ENCODE data around the gene RET. TPM values are rescaled to one million over a fixed set of nuclear protein-coding genes. Genes with fewer than 3 reads are reported as not detected.

The RET gene
- total RNA-seq, 1 experiment from 2014 or later = not detected

GRCh38 chr10:43115881-43116595, 39.2 kb downstream of the RET start:
- H3K9me3 Mint-ChIP-seq (ENCODE audit: unreplicated experiment) = no peaks in the 10 kb centered on the region
- no peaks in the 10 kb centered on the region for H3K4me1 Mint-ChIP-seq (ENCODE audit: insufficient read depth, unreplicated experiment)
- TF ChIP-seq, protein P1, sequence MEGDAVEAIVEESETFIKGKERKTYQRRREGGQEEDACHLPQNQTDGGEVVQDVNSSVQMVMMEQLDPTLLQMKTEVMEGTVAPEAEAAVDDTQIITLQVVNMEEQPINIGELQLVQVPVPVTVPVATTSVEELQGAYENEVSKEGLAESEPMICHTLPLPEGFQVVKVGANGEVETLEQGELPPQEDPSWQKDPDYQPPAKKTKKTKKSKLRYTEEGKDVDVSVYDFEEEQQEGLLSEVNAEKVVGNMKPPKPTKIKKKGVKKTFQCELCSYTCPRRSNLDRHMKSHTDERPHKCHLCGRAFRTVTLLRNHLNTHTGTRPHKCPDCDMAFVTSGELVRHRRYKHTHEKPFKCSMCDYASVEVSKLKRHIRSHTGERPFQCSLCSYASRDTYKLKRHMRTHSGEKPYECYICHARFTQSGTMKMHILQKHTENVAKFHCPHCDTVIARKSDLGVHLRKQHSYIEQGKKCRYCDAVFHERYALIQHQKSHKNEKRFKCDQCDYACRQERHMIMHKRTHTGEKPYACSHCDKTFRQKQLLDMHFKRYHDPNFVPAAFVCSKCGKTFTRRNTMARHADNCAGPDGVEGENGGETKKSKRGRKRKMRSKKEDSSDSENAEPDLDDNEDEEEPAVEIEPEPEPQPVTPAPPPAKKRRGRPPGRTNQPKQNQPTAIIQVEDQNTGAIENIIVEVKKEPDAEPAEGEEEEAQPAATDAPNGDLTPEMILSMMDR (IDR thresholded peaks at IDR 0.05; ENCODE audit: unreplicated experiment) = no peak
- BruUV-seq (replicated peaks) = no TSS peak
- H3K36me3 Mint-ChIP-seq (ENCODE audit: insufficient read depth, unreplicated experiment) = no peaks in the 10 kb centered on the region
- POLR2A ChIA-PET = no interaction called here
- intact Hi-C loops (cut with micrococcal nuclease) = no loop called here
- no peak overlapping the region for H3K27ac Mint-ChIP-seq (ENCODE audit: low read depth, unreplicated experiment)
- CTCF ChIA-PET = interaction anchor here (1.0 to 1.6 kb wide), 2 partner anchors 10 to 58 kb away, joined by 3 read pairs; no protein-coding TSS in a partner anchor
- H3K4me3 Mint-ChIP-seq (ENCODE audit: unreplicated experiment) = no peak overlapping the region
- no peak for DNase-seq (ENCODE audit: unreplicated experiment)
- H3K27me3 Mint-ChIP-seq (ENCODE audit: insufficient read depth, unreplicated experiment) = no peaks in the 10 kb centered on the region

GRCh38 chr10:43116596-43116995, 39.7 kb downstream of the RET start:
- CTCF ChIA-PET = no interaction called here
- H3K27me3 Mint-ChIP-seq (ENCODE audit: insufficient read depth, unreplicated experiment) = no peaks in the 10 kb centered on the region

GRCh38 chr10:43117031-43117776, 40.3 kb downstream of the RET start:
- ChIA-PET CTCF (no interaction called here), POLR2A (no interaction called here)
- DNase-seq (ENCODE audit: unreplicated experiment) = no peak
- Mint-ChIP-seq H3K27me3 (ENCODE audit: insufficient read depth, unreplicated experiment) (no peaks in the 10 kb centered on the region), H3K9me3 (ENCODE audit: unreplicated experiment) (no peaks in the 10 kb centered on the region), H3K4me1 (ENCODE audit: insufficient read depth, unreplicated experiment) (no peaks in the 10 kb centered on the region), H3K36me3 (ENCODE audit: insufficient read depth, unreplicated experiment) (no peaks in the 10 kb centered on the region), H3K27ac (ENCODE audit: low read depth, unreplicated experiment) (no peak overlapping the region), H3K4me3 (ENCODE audit: unreplicated experiment) (no peak overlapping the region)
- TF ChIP-seq, protein P1 (IDR thresholded peaks at IDR 0.05; ENCODE audit: unreplicated experiment) = no peak
- no TSS peak for BruUV-seq (replicated peaks)
- intact Hi-C loops (cut with micrococcal nuclease) = no loop called here

More at GRCh38 chr10:43116596-43116995, 39.7 kb downstream of the RET start:
- no peak for DNase-seq (ENCODE audit: unreplicated experiment)
- Mint-ChIP-seq H3K9me3 (ENCODE audit: unreplicated experiment) (no peaks in the 10 kb centered on the region), H3K27ac (ENCODE audit: low read depth, unreplicated experiment) (no peak overlapping the region), H3K4me3 (ENCODE audit: unreplicated experiment) (no peak overlapping the region), H3K36me3 (ENCODE audit: insufficient read depth, unreplicated experiment) (no peaks in the 10 kb centered on the region), H3K4me1 (ENCODE audit: insufficient read depth, unreplicated experiment) (no peaks in the 10 kb centered on the region)
- BruUV-seq (replicated peaks) = no TSS peak
- intact Hi-C loops (cut with micrococcal nuclease) = no loop called here
- POLR2A ChIA-PET = no interaction called here
- TF ChIP-seq, protein P1 (IDR thresholded peaks at IDR 0.05; ENCODE audit: unreplicated experiment) = no peak

GRCh38 chr10:43117777-43118583, 41.1 kb downstream of the RET start:
- no peak overlapping the region for H3K4me3 Mint-ChIP-seq (ENCODE audit: unreplicated experiment)
- no peak overlapping the region for H3K27ac Mint-ChIP-seq (ENCODE audit: low read depth, unreplicated experiment)
- H3K36me3 Mint-ChIP-seq (ENCODE audit: insufficient read depth, unreplicated experiment) = no peaks in the 10 kb centered on the region
- POLR2A ChIA-PET = no interaction called here
- BruUV-seq (replicated peaks) = no TSS peak
- TF ChIP-seq, protein P1 (IDR thresholded peaks at IDR 0.05; ENCODE audit: unreplicated experiment) = no peak
- no peak for DNase-seq (ENCODE audit: unreplicated experiment)
- no peaks in the 10 kb centered on the region for H3K27me3 Mint-ChIP-seq (ENCODE audit: insufficient read depth, unreplicated experiment)
- H3K9me3 Mint-ChIP-seq (ENCODE audit: unreplicated experiment) = no peaks in the 10 kb centered on the region
- no peaks in the 10 kb centered on the region for H3K4me1 Mint-ChIP-seq (ENCODE audit: insufficient read depth, unreplicated experiment)
- intact Hi-C loops (cut with micrococcal nuclease) = no loop called here
- CTCF ChIA-PET = interaction anchor here (1.2 kb wide), 1 partner anchor 10 kb away, joined by 3 read pairs; no protein-coding TSS in a partner anchor
